GM12891 (cell line): ENCODE measurements around the gene PLA2G4A.

Experiments
- POLR2A ChIP-seq: IDR thresholded peaks from 2 replicates; pipeline ENCODE4 v1.6.1; 2011; ENCODE audit warnings: low read depth, low read length, control low read depth
- POLR2AphosphoS5 ChIP-seq: IDR thresholded peaks from 2 replicates; pipeline ENCODE4 v1.6.1; 2011; ENCODE audit warnings: low read depth, low read length, control low read depth
- SPI1 ChIP-seq: IDR thresholded peaks from 2 replicates; pipeline ENCODE4 v1.6.1; 2011; ENCODE audit warnings: low read depth, low read length, control low read depth
- TAF1 ChIP-seq: IDR thresholded peaks from 2 replicates; pipeline ENCODE4 v1.6.1; 2011; ENCODE audit warnings: low read depth, low read length, control low read depth

GRCh38 chr1:186993996-186994395 is 165.2 kb downstream of the PLA2G4A start:
- TF ChIP-seq TAF1 (no peak), POLR2A (no peak), POLR2AphosphoS5 (no peak), SPI1 (no peak)
